HEK293T (cell line): ENCODE results near the gene RBCK1.

ENCODE experiments used
- CTCF ChIA-PET: fragments of 350-600 bp; formaldehyde crosslinking; extraction: SDS; loops from one replicate; lab custom pipeline; 2021; ENCODE audit warnings: antibody characterized with exemption, inconsistent platforms; lab: Yijun Ruan, JAX
- POLR2A ChIA-PET: fragments of 350-600 bp; formaldehyde crosslinking; extraction: SDS; loops from one replicate; lab custom pipeline; 2020; ENCODE audit warnings: antibody characterized with exemption, inconsistent platforms; lab: Yijun Ruan, JAX
- DNase-seq: peaks from one replicate; pipeline ENCODE4 v3.0.0; 2012; ENCODE audit warnings: mixed read lengths; ENCODE audit errors: extremely low spot score
- ARNT ChIP-seq: fragments of 450-650 bp; IDR thresholded peaks from 2 replicates; pipeline ENCODE4 v1.6.1; 2017; ENCODE audit warnings: mild to moderate bottlenecking
- BHLHE40 ChIP-seq: fragments of 450-650 bp; IDR thresholded peaks from 2 replicates; pipeline ENCODE4 v1.6.1; 2016; ENCODE audit warnings: mild to moderate bottlenecking, moderate library complexity, borderline replicate concordance
- CTBP1 ChIP-seq: fragments of 450-650 bp; IDR thresholded peaks from 2 replicates; pipeline ENCODE4 v1.6.1; 2016; ENCODE audit warnings: borderline replicate concordance
- ELF4 ChIP-seq: fragments of 450-650 bp; IDR thresholded peaks from 2 replicates; pipeline ENCODE4 v1.6.1; 2017; ENCODE audit warnings: antibody characterized with exemption
- FOXA1 ChIP-seq: fragments of 450-650 bp; IDR thresholded peaks from 2 replicates; pipeline ENCODE4 v1.6.1; 2016; ENCODE audit warnings: mild to moderate bottlenecking
- FOXK2 ChIP-seq: fragments of 450-650 bp; IDR thresholded peaks from 2 replicates; pipeline ENCODE4 v1.6.1; 2016; ENCODE audit warnings: mild to moderate bottlenecking
- FOXM1 ChIP-seq: fragments of 450-650 bp; IDR thresholded peaks from 2 replicates; pipeline ENCODE4 v1.6.1; 2017; ENCODE audit warnings: mild to moderate bottlenecking, borderline replicate concordance
- HDGF ChIP-seq: fragments of 450-650 bp; IDR thresholded peaks from 2 replicates; pipeline ENCODE4 v1.6.1; 2017; ENCODE audit warnings: antibody characterized with exemption, borderline replicate concordance
- L3MBTL2 ChIP-seq: fragments of 450-650 bp; conservative IDR thresholded peaks from 2 replicates; pipeline ENCODE4 v1.6.1; 2016; ENCODE audit warnings: mild to moderate bottlenecking
- LEF1 ChIP-seq: fragments of 450-650 bp; IDR thresholded peaks from 2 replicates; pipeline ENCODE4 v1.6.1; 2017; ENCODE audit warnings: mild to moderate bottlenecking, borderline replicate concordance
- NFRKB ChIP-seq: fragments of 450-650 bp; IDR thresholded peaks from 2 replicates; pipeline ENCODE4 v1.6.1; 2016; ENCODE audit warnings: mild to moderate bottlenecking, moderate library complexity
- PKNOX1 ChIP-seq: fragments of 450-650 bp; IDR thresholded peaks from 2 replicates; pipeline ENCODE4 v1.6.1; 2016
- SP1 ChIP-seq: fragments of 450-650 bp; IDR thresholded peaks from 2 replicates; pipeline ENCODE4 v1.6.1; 2017
- SUZ12 ChIP-seq: fragments of 450-650 bp; IDR thresholded peaks from 2 replicates; pipeline ENCODE4 v1.6.1; 2016; ENCODE audit warnings: mild to moderate bottlenecking
- TARDBP ChIP-seq: fragments of 450-650 bp; IDR thresholded peaks from 2 replicates; pipeline ENCODE4 v1.6.1; 2016
- ZNF384 ChIP-seq: fragments of 450-650 bp; IDR thresholded peaks from 2 replicates; pipeline ENCODE4 v1.6.1; 2016

The RBCK1 gene

GRCh38 chr20:409697-410559 lies 1.8 kb downstream of the RBCK1 start:
- DNase-seq, result no peak
- ChIA-PET CTCF (no interaction called here), POLR2A (no interaction called here)
- TF ChIP-seq PKNOX1 (no peak), TARDBP (no peak)

GRCh38 chr20:412081-412480 lies 4.0 kb downstream of the RBCK1 start:
- no peak for TF ChIP-seq SP1
- no peak for TF ChIP-seq PKNOX1
- no peak for TF ChIP-seq FOXM1
- ChIA-PET CTCF (no interaction called here), POLR2A (no interaction called here)

DNA sequence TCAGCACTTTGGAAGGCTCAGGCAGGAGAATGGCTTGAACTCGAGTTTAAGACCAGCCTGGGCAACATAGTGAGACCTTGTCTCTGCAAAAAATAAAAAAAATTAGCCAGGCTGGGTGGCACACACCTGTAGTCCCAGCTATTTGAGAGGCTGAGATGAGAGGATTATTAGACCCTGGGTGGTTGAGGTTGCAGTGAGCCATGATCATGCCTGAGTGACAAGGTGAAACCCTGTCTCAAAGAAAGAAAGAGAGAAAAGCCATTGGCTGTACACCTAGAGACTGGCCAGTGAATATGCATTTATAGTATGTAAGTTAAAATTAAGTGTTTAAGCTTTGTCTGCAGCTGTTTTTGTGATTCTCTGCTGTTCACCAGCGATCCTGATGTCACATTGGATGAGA lies 6.1 kb downstream of the RBCK1 start:
- POLR2A ChIA-PET, result interaction anchor here (1.2 kb wide), 1 partner anchor 33 kb away, joined by 3 read pairs; the partner anchor contains the start of gene TRIB3
- DNase-seq, result no peak
- TF ChIP-seq FOXM1 (no peak), ARNT (no peak), L3MBTL2 (no peak), CTBP1 (no peak), FOXK2 (no peak), LEF1 (no peak)
- CTCF ChIA-PET, result interaction anchor here (0.8 kb wide), 1 partner anchor 325 kb away, joined by 3 read pairs; no protein-coding TSS in a partner anchor

More at GRCh38 chr20:412081-412480, 4.0 kb downstream of the RBCK1 start:
- DNase-seq, result no peak

DNA sequence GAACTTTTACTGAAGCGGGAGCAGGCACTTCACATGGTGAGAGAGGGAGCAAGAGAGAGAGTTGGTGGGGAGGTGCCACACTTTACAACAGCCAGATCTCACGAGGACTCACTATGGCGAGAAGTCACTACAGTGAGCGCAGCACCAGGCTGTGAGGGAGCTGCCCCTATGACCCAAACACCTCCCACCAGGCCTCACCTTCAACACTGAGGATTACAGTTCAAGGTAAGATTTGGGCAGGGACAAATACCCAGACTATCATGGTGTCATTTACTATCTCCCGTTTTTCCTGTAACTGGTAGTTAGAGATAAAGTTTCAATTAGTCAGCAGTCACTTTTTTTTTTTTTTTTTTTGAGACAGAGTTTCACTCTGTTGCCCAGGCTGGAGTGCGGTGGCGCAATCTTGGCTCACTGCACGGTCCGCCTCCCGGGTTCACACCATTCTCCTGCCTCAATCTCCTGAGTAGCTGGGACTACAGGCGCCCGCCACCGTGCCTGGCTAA lies 7.8 kb downstream of the RBCK1 start:
- TF ChIP-seq PKNOX1 (no peak), L3MBTL2 (no peak), CTBP1 (no peak), HDGF (no peak), ARNT (no peak)
- CTCF ChIA-PET, result no interaction called here
- no peak for DNase-seq
- POLR2A ChIA-PET, result no interaction called here

GRCh38 chr20:416950-417800 lies 9.1 kb downstream of the RBCK1 start:
- POLR2A ChIA-PET, result no interaction called here
- TF ChIP-seq LEF1 (no peak), PKNOX1 (no peak), ARNT (no peak), HDGF (no peak), ELF4 (no peak), SP1 (no peak), ZNF384 (no peak), FOXM1 (no peak)
- CTCF ChIA-PET, result no interaction called here
- no peak for DNase-seq

- DNase-seq, result no peak
- ChIA-PET CTCF (no interaction called here), POLR2A (interaction anchor here (0.8 kb wide), 1 partner anchor 10 kb away, joined by 4 read pairs; no protein-coding TSS in a partner anchor)
- no peak for TF ChIP-seq L3MBTL2
- no peak for TF ChIP-seq PKNOX1
- TF ChIP-seq ZNF384, result no peak
- no peak for TF ChIP-seq SUZ12
- no peak for TF ChIP-seq HDGF
- TF ChIP-seq FOXK2, result no peak
- TF ChIP-seq SP1, result no peak
- TF ChIP-seq CTBP1, result no peak
- TF ChIP-seq FOXA1, result no peak
- TF ChIP-seq FOXM1, result no peak
- no peak for TF ChIP-seq BHLHE40
- TF ChIP-seq ELF4, result no peak
- TF ChIP-seq NFRKB, result no peak
- TF ChIP-seq ARNT, result no peak
- TF ChIP-seq LEF1, result no peak
Observed at GRCh38 chr20:417801-418342, 9.8 kb downstream of the RBCK1 start.
